ENCODE data around the gene TSPAN2.

Gene TSPAN2

GRCh38 chr1:115073298-115074087, 15.8 kb downstream of the TSPAN2 start:
- DNase-seq = no peak

- DNase-seq = no peak
These were observed 18.2 kb downstream of the TSPAN2 start for GRCh38 chr1:115071012-115071664.

- no peak for DNase-seq
These were observed 19.5 kb downstream of the TSPAN2 start for GRCh38 chr1:115069659-115070308.

GRCh38 chr1:115068826-115069585, 20.3 kb downstream of the TSPAN2 start:
- DNase-seq = no peak

GRCh38 chr1:115067161-115067859, 22.0 kb downstream of the TSPAN2 start:
- DNase-seq = no peak

- no peak for DNase-seq
These were observed 24.3 kb downstream of the TSPAN2 start for GRCh38 chr1:115065021-115065420.

- no peak for DNase-seq
These were observed 24.8 kb downstream of the TSPAN2 start for GRCh38 chr1:115064461-115064860.

GRCh38 chr1:115063228-115063901, 25.9 kb downstream of the TSPAN2 start:
- peak; percentile 91 for DNase-seq

GRCh38 chr1:115062542-115063004, 26.7 kb downstream of the TSPAN2 start:
- DNase-seq = peak; percentile 98

- DNase-seq = no peak
These were observed 28.8 kb downstream of the TSPAN2 start for GRCh38 chr1:115060501-115060900.

GRCh38 chr1:115059316-115059715, 30.0 kb downstream of the TSPAN2 start:
- no peak for DNase-seq

- no peak for DNase-seq
These were observed 31.5 kb downstream of the TSPAN2 start for GRCh38 chr1:115057661-115058254.

- DNase-seq = no peak
These were observed 32.9 kb downstream of the TSPAN2 start for GRCh38 chr1:115056395-115056798.

GRCh38 chr1:115052454-115053083, 36.7 kb downstream of the TSPAN2 start:
- peak; percentile 71 for DNase-seq

GRCh38 chr1:115051850-115052249, 37.5 kb downstream of the TSPAN2 start:
- no peak for DNase-seq

- no peak for DNase-seq
These were observed 42.6 kb downstream of the TSPAN2 start for GRCh38 chr1:115046751-115047150.

- DNase-seq = no peak
These were observed 47.6 kb downstream of the TSPAN2 start for GRCh38 chr1:115041654-115042053.

GRCh38 chr1:115040501-115040900, 48.8 kb downstream of the TSPAN2 start:
- no peak for DNase-seq

GRCh38 chr1:115036814-115037507, 52.3 kb downstream of the TSPAN2 start:
- no peak for DNase-seq

- no peak for DNase-seq
These were observed 53.7 kb downstream of the TSPAN2 start for GRCh38 chr1:115035652-115036051.
